NCI-H82 treated with DMSO at 0.1 percent for 48 hours (cell line): ENCODE data around the gene FAM168A.

Source experiments
- DNase-seq: peaks from one replicate; lab custom pipeline; 2025; ENCODE audit not compliant: unreplicated experiment; lab: John Stamatoyannopoulos, UW

The FAM168A gene

GRCh38 chr11:73559743-73560142 is 38.2 kb downstream of the FAM168A start:
- no peak for DNase-seq

DNA sequence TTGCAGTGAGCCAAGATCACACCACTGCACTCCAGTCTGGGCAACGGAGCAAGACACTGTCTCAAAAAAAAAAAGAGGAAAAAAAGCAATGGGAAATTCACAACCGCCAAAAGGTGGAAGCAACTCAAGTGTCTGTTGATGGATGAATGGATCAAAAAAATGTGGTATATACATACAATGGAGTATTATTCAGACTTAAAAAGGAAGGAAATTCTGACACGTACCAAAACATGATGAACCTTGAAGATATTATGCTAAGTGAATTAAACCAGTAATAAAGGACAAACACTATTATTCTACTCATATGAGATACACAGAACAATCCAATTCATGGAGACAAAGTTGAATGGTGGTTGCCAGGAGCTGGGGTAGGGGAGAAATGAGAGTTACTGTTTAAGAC is 40.9 kb downstream of the FAM168A start:
- no peak for DNase-seq

DNA sequence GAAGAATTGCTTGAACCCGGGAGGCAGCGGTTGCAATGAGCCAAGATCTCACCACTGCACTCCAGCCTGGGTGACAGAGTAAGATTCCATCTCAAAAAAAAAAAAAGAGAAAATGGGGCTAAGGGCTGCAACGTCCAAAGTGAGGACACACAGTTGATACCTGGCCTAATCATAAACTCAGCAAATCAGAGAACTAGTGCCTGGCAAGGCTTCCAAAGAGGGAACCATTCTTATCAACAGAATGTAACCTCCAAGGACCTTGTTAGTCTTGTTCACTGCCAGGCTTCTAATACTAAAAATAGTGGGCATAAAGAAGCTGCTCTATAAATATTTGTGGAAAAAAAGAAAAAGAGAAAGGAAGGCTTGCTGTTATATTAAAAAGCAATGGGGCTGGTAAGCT is 42.3 kb downstream of the FAM168A start:
- DNase-seq = no peak

DNA sequence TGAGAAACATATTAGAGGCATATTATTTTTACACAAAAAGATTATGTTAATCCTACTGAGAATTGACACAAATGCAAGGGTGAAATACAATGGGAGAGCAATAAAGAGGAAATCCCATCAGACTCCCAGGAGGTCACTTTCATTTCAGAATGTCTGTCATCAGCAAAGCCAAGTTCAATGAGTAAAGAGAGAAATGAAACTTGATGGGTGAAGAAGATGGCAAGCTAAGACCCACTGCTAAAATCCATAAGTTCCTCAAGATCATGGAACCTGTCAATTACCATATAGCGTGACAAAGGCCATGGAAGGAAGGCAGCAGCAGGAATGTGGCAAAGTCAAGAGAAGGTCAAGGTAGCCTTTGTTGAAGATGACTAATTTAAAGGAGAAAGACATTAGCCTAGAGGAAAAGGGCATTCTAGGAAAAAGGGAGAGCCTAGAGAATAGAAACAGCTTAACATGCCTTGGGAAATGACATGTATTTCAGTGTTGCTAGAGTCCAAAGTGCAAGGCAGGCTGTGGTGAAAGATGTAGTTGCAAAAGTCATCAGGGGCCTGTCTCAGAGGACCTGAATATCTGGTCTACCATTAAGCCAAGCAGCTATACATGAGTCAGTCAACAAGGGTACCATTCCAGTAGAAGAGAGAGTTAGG is 43.1 kb downstream of the FAM168A start:
- no peak for DNase-seq

DNA sequence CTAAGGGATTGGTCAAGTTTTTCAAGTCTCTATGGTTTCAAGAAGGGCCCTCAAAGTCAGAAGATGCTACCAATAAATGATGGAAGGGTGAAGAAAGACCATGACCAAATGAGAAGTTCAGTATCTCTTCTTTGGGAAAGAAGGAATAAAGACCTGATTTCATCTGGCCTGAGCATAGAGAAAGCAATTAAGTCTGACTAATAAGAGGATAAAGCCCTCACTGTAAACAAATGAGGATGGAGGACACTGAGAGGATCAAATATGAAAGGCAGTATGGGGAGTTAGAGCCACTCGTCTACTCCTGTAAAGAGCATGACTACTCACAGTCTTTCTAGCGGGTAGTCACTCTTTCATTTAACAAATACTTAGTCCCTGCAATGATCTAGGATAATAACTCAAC is 44.6 kb downstream of the FAM168A start:
- DNase-seq = peak; percentile 38

- no peak for DNase-seq
Measured at GRCh38 chr11:73551677-73552076, 46.2 kb downstream of the FAM168A start.

DNA sequence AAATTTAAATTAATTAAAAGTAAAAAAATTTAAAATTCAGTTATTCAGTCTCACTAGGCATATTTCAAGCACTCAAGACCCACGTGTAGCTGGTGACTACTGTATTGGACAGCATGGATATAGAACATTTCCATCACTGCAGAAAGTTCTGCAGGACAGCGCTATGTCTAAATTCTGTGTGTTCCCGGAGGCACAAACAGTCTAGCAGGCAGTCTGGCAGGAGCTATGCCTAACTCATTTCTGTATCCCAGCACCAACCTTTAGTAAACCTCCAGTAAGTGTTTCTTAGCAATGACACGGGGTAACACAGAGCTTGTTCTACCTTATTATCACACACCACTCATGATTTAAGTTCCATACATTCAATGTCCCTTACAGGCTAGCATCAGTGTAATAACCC is 48.5 kb downstream of the FAM168A start:
- no peak for DNase-seq

DNA sequence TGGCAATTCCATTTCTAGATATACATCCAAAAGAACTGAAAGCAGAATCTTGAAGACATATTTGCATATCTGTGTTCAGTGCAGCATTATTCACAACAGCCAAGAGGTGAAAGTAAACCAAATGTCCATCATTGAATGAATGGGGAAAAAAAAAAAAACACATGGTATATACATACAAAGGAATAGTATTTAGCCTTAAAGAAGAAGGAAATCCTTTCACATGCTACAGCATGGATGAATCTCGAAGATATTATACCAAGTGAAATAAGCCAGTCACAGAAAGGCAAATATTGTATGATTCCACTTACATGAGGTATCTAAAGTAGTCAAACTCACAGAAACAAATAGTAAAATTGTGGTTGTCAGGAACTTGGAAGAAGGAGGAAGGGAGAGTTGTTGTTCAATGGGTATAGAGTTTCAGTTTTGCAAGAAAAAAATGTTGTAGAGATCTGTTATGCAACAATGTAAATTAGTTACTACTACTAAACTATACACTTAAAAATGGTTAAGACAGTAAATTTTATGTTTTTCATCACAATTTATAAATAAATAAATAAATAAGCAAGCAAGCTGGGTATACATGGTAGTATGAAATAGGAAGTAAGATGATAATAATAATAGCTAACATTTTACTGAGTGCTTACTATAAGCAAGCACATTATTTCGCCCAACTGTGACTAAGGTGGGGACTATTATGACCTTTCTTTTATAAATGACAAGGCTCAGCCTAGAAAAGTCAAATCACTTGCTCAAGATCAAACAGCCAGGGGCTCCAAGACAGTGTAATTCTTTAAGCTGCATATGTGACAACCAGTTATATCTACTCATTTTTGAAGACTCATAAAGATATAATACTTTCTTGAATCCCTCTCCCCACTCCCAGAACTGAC is 50.0 kb downstream of the FAM168A start:
- no peak for DNase-seq

GRCh38 chr11:73542175-73542574 is 55.7 kb downstream of the FAM168A start:
- no peak for DNase-seq

DNA sequence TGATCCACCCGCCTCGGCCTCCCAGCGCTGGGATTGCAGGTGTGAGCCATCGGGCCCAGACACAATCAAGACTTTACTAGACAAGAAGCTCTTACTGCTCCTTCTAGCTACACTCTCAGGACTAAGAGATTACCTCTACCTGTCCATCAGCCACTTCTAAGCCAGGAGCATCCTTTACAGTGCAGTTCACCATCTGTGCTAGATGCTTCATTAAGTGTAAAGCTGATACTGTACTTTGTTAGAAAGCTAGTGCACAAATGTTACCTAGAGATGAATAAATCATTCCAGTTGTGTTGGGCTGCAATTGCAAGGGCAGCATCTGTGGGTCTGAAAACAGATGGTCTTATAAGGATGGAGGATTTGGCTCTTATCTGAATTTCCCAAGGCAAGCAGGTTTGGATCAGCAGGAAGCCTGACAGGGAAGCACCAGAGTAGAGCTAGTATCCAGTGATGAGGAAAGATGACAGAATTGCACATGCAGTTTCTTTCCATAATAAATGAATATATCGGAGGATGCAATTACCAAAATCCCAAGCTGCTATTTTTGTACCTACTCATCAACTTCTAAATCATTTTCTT is 58.3 kb downstream of the FAM168A start:
- DNase-seq = peak; percentile 15

DNA sequence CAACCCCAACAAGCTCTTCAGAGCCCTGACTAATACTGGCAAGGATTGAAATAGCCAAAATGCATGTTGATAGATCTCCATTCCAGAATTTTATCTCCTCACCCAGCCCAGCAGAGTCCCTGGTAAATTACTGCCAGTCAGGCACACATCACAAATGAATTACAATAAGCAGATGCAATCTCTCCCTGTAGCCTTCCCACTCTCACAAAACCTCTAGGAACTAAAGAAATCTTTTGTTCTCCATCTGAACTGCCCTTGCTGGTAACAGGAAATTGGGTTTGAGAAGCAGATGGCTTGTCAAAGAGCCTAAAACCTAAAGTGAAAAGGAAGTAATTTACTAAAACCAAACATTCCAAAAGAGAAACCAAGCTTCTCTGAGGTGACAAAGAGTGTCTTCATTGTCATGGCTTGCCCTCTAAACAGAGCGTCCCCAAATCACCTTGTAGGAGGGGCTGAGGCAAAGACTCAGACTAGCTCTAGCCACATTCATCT is 59.5 kb downstream of the FAM168A start:
- DNase-seq = no peak

GRCh38 chr11:73537969-73538368 is 59.9 kb downstream of the FAM168A start:
- DNase-seq = no peak

DNA sequence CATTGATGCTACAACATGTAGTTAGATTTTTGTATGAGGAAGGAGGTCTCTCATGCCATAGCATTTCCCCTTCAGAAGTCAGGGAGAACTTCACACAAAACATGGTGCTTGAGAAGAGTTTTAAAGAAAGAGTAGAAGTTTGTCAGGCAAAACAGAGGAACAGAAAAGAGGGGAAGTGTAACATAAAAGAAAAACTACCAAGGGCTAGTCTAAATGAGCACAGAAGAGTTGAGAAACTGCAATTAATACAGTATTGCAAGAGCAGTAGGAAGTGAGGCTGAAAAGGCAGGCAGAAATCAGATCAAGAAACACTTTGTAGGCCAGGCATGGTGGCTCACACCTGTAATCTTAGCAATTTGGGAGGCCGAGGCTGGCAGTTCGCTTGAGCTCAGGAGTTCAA is 61.0 kb downstream of the FAM168A start:
- DNase-seq = no peak

- no peak for DNase-seq
Measured at GRCh38 chr11:73532310-73532709, 65.6 kb downstream of the FAM168A start.

DNA sequence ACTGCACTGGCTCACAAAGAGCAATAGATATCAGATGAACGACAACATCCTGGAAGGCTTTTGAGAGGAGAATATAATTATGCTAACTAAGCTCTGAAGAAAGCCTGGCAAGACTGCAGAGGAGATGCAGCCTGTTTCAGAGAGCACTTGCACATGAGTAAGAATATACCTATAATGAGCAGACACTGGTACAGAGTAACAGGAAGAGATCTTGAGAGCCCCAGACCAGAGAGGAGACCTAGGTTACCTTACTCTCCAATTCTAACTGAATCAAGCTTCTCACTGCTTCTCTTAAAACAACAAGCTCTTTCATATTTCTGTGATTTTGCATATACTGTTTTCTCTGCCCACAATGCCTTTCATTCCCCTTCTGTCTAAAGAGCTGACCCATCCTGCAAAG is 66.5 kb downstream of the FAM168A start:
- no peak for DNase-seq

DNA sequence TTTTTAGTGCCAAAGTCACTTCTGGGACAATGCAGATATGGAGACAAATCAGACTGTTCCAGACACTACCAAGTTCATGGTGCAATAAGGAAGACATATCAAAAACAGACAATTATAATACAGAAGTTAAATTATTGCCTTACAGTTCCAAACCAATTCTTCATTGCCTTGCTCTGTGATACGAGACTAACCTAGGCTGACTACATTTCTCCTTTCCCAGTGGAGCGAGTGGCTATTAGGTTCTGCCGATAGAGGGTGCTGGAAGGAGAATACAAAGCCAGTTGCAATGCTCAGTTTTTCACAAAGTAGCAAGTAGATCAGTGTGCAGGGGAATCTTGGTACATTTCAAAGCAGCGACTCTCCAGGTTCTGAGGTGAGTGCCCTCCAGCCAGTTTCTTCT is 67.8 kb downstream of the FAM168A start:
- no peak for DNase-seq

GRCh38 chr11:73529204-73529530 is 68.7 kb downstream of the FAM168A start:
- no peak for DNase-seq

DNA sequence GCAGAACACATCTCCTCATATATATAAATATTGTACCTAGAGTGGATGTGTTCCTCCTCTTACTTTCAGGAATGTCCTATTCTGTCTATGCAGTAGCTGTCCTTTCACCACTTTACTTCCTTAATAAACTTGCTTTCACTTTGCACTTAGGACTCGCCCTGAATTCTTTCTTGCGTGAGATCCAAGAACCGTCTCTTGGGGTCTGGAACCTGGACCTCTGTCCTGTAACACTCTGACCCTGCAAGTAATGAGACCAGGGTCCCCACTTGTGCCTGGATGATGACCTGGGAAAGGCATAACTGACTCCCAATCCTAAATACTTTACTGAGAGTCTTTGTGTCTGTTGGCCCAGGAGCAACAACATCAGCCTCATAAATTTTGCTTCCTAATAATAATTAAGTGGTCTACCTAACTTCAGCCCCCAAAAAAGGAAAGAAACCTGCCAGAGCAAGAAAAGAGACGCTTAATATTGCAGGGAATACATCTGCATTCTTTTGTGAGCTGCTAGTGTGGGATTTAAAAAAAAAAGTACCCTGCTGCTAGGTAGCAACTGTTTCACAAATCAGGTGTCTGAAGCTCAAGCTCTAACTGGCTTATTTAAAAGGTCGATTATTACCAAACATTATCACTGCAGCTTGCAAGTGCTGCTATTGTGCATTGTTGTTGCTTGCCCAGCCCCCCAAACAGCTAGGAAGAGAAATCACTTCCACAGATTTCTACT is 69.3 kb downstream of the FAM168A start:
- DNase-seq = no peak

DNA sequence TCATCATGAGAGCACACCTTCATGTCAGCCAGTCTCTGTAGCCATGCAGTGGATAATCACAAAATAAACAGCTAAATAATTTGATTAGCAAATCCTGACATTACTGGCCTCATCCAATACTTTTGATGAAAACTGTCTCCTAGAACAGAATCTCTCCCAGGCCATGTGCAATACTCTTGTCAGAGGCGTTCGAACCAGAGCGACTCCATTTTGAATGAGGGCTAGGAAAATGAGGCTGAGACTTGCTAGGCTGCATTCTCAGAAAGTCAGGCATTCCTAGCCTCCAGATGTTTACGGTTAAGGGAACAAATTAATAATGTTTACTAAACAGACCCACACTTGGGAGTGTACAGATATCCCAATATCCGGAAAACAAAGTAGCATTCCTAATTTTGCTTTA is 69.9 kb downstream of the FAM168A start:
- DNase-seq = no peak

DNA sequence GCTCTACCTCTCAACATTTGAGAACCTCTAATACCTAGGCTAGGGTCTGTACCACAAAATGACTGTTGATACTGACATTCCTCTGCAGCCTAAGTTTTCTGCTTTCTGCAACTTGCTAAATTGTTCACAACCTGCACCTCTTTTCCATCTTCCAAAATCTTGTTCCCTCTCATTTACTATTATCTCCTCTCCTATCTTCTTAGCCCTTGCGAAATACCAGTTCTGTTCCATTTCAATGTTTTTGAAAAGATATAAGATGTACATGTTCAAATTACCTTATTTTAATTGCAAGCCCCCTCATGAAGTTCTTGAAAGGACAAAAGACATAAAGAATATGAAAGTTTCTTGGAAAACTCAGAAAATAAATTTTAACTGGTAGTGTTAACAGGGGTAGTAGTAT is 72.3 kb downstream of the FAM168A start:
- DNase-seq = no peak

DNA sequence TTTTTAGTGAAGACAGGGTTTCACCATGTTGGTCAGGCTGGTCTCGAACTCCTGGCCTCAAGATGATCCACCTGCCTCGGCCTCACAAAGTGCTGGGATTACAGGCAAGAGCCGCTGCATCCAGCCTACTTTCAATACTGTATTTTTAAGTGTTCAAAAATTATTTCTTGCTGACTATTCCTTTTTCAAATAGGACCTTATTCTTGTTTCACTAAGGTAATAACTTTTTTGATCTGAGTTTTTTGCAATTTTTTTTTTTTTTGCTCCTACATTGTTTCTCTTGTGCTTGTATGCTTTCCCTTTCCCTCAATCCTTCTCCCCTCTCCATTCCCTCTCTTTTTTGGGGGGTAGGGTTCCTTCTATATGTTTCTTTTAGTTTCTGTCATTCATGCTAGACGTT is 73.1 kb downstream of the FAM168A start:
- DNase-seq = no peak

DNA sequence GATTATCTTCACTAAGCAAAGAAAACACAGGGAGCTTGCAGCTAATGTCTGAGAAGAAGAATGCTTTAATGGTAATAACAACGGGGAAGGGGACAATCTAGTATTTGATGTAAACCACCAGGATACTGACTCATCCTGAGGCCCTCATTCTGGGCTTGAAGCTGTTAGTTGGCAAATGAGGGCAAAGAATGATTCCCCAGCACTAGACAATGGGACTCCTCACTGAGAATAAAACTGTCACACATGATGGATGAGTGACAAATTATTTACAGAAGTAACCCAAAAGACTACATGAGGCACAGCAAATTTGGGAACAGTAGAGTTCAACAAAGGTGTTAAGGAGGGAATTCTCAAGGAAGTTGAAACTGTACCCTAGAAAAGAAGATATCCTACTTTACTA is 76.3 kb downstream of the FAM168A start:
- DNase-seq = no peak
